GM12878 (cell line): Measurements from ENCODE around the gene MIA. TPM values are rescaled to one million over a fixed set of nuclear protein-coding genes. Genes with fewer than 3 reads are reported as not detected.
A peak's percentile ranks its signal among the peaks of the same experiment; 100 is the strongest.

Experiments
- ATF7 ChIP-seq: fragments of 450-650 bp; IDR thresholded peaks from 2 replicates; pipeline ENCODE4 v1.6.1; 2016; ENCODE audit warnings: low read depth, mild to moderate bottlenecking
- CUX1 ChIP-seq: IDR thresholded peaks from 2 replicates; pipeline ENCODE4 v1.6.1; 2012; ENCODE audit warnings: improper control_type of control experiment, low read depth, low read length; ENCODE audit not compliant: insufficient replicate concordance
- HCFC1 ChIP-seq: fragments of 150-350 bp; IDR thresholded peaks from 2 replicates; pipeline ENCODE4 v1.6.1; 2014; ENCODE audit warnings: low read length
- IKZF1 ChIP-seq: fragments of 450-650 bp; conservative IDR thresholded peaks from 2 replicates; pipeline ENCODE4 v1.6.1; 2017; ENCODE audit warnings: antibody characterized with exemption, mild to moderate bottlenecking
- KAT2A ChIP-seq: conservative IDR thresholded peaks from 2 replicates; pipeline ENCODE4 v1.6.1; 2011; ENCODE audit warnings: low read depth, low read length; ENCODE audit not compliant: control insufficient read depth
- MTA2 ChIP-seq: fragments of 450-650 bp; IDR thresholded peaks from 2 replicates; pipeline ENCODE4 v1.6.1; 2016; ENCODE audit warnings: low read depth, mild to moderate bottlenecking, moderate library complexity
- NFYB ChIP-seq: IDR thresholded peaks from 2 replicates; pipeline ENCODE4 v1.6.1; 2011; ENCODE audit warnings: low read depth, mild to moderate bottlenecking, low read length, improper control_type of control experiment, moderate library complexity; ENCODE audit not compliant: insufficient read depth
- POLR2A ChIP-seq: IDR thresholded peaks from 2 replicates; pipeline ENCODE4 v1.6.1; 2011; ENCODE audit warnings: low read depth, mild to moderate bottlenecking, low read length
- SMAD5 ChIP-seq: IDR thresholded peaks from 2 replicates; pipeline ENCODE4 v1.6.1; 2016; ENCODE audit warnings: antibody characterized with exemption, low read depth
- SMARCA5 ChIP-seq: fragments of 450-650 bp; IDR thresholded peaks from 2 replicates; pipeline ENCODE4 v1.6.1; 2017; ENCODE audit warnings: mild to moderate bottlenecking
- SPI1 ChIP-seq: IDR thresholded peaks from 2 replicates; pipeline ENCODE4 v1.6.1; 2011; ENCODE audit warnings: low read depth, mild to moderate bottlenecking, low read length, moderate library complexity, borderline replicate concordance; ENCODE audit not compliant: insufficient read depth
- TCF7 ChIP-seq: IDR thresholded peaks from 2 replicates; pipeline ENCODE4 v1.6.1; 2014; ENCODE audit warnings: antibody characterized with exemption, borderline replicate concordance
- USF2 ChIP-seq: IDR thresholded peaks from 2 replicates; pipeline ENCODE4 v1.6.1; 2011; ENCODE audit warnings: low read depth, low read length, improper control_type of control experiment, borderline replicate concordance
- ZBTB4 ChIP-seq: fragments of 450-650 bp; formaldehyde crosslinking; IDR thresholded peaks from 2 replicates; pipeline ENCODE4 v1.4.0; 2022; ENCODE audit warnings: mild to moderate bottlenecking, moderate library complexity
- ZBTB40 ChIP-seq: fragments of 450-650 bp; IDR thresholded peaks from 2 replicates; pipeline ENCODE4 v1.6.1; 2016; ENCODE audit warnings: mild to moderate bottlenecking, moderate library complexity, borderline replicate concordance
- polyA plus RNA-seq, 11 experiments: library from polyadenylated mRNA; depleted of rRNA in 4 of 11; unstranded in 6 of 11; stranded (reverse) in 5 of 11; fragments of >200 nt; fragmentation: Nextera tagmentation in 4 of 11; fragmentation: Illumina TruSeq in 1 of 11; extraction: Ambion mirVana in 4 of 11; extraction: Trizol in 1 of 11; gene quantifications; 1 replicate in 1 of 11; 2 replicates in 10 of 11; pipeline versions ENCODE4 v1.2.1 to v1.2.3, GENCODE V29; 2011 to 2016; ENCODE audit warnings: inconsistent platforms in 2 of 11, missing spikeins in 2 of 11, low read depth in 1 of 11
- total RNA-seq, 4 experiments: library from RNA; depleted of rRNA in 3 of 4; stranded (reverse); fragments of >200 nt in 3 of 4; fragmentation: Illumina TruSeq in 1 of 4; extraction: Trizol in 1 of 4; gene quantifications; 2 replicates each; pipeline versions ENCODE4 v1.2.1 to v1.2.3, GENCODE V29; 2013 to 2021

Gene MIA
- total and polyA plus RNA-seq, 10 of the 15 experiments (the other 5 are each of a cell fraction or from before 2014, with no cell fraction given): 0.16 to 2.7 (median 1.4) TPM; not detected in 3

- TF ChIP-seq CUX1 (no peak), NFYB (peak; percentile 65; the same call in 1 of the 2 replicates), IKZF1 (peak; percentile 67), KAT2A (no peak), ZBTB4 (CRISPR knock-in tag) (no peak), USF2 (no peak), MTA2 (no peak), SPI1 (peak; percentile 20), POLR2A (peak; percentile 72), ATF7 (no peak), HCFC1 (peak; percentile 80), ZBTB40 (0 out of 2 replicates have a peak, but pooled peaks have one; percentile 18), SMAD5 (no peak; the same call in 1 of the 2 replicates), SMARCA5 (no peak), TCF7 (no peak)
Observed at GRCh38 chr19:40750874-40751537, 24.3 kb upstream of the MIA start, which contains the start of gene SNRPA (continued).
